K562 (cell line): Measurements from ENCODE around the gene RHBG. TPM values are rescaled to one million over a fixed set of nuclear protein-coding genes. Genes with fewer than 3 reads are reported as not detected.

Source experiments
- CBX2 ChIP-seq: fragments of 200-600 bp; sonication (generic); IDR thresholded peaks from one replicate; pipeline ENCODE4 v1.6.1; 2012; ENCODE audit warnings: mild to moderate bottlenecking, low read length, inconsistent platforms; ENCODE audit not compliant: insufficient read depth, poor library complexity, severe bottlenecking
- MCM2 ChIP-seq: fragments of 450-650 bp; IDR thresholded peaks from 2 replicates; pipeline ENCODE4 v1.6.1; 2017; ENCODE audit warnings: low read depth, mild to moderate bottlenecking
- NFRKB ChIP-seq: fragments of 450-650 bp; IDR thresholded peaks from 2 replicates; pipeline ENCODE4 v1.6.1; 2016; ENCODE audit warnings: low read depth
- ZNF551 ChIP-seq: fragments of 250-450 bp; sonication (Bioruptor Pico); IDR thresholded peaks from 2 replicates; pipeline ENCODE4 v1.5.0; 2021; ENCODE audit warnings: mild to moderate bottlenecking, moderate library complexity
- ZNF764 ChIP-seq: fragments of 250-450 bp; sonication (Bioruptor Pico); IDR thresholded peaks from 2 replicates; pipeline ENCODE4 v1.4.0; 2020; ENCODE audit warnings: low read depth, mild to moderate bottlenecking, moderate library complexity
- polyA plus RNA-seq, 8 experiments: library from polyadenylated mRNA; depleted of rRNA in 4 of 8; stranded (reverse) in 5 of 8; unstranded in 3 of 8; fragments of >200 nt; fragmentation: Nextera tagmentation in 2 of 8; fragmentation: Illumina TruSeq in 1 of 8; extraction: Ambion mirVana in 2 of 8; extraction: Trizol in 1 of 8; gene quantifications; 2 replicates each; pipeline versions ENCODE4 v1.2.1 to v1.2.3, GENCODE V29; 2011 to 2014; ENCODE audit warnings: inconsistent platforms in 1 of 8, missing spikeins in 1 of 8
- total RNA-seq, 7 experiments: library from RNA; depleted of rRNA in 6 of 7; stranded (reverse); fragments of >200 nt in 6 of 7; fragmentation: Illumina TruSeq in 2 of 7; extraction: Trizol in 2 of 7; gene quantifications; 2 replicates each; pipeline versions ENCODE4 v1.2.1 to v1.2.3, GENCODE V29; 2011 to 2021; ENCODE audit warnings: low replicate concordance in 1 of 7
- TF ChIP-seq, protein P1 (sequence below): fragments of 200-800 bp; sonication (Bioruptor generic); IDR thresholded peaks from 2 replicates; pipeline ENCODE4 v1.6.1; 2017; ENCODE audit warnings: missing genetic modification characterization, missing compliant biosample characterization
- TF ChIP-seq, protein P2 (sequence below), 2 experiments: fragments of 450-650 bp in 1 of 2; IDR thresholded peaks; 2 replicates each; pipeline ENCODE4 v1.6.1; 2011 to 2017; ENCODE audit warnings: low read depth in 2 of 2, antibody characterized with exemption in 1 of 2, borderline replicate concordance in 1 of 2, low read length in 1 of 2, mild to moderate bottlenecking in 1 of 2, mixed read lengths in 1 of 2; ENCODE audit not compliant: control insufficient read depth in 1 of 2

RHBG gene
- total and polyA plus RNA-seq, 9 of the 15 experiments (the other 6 are each of a cell fraction or from before 2014, with no cell fraction given), result not detected

DNA sequence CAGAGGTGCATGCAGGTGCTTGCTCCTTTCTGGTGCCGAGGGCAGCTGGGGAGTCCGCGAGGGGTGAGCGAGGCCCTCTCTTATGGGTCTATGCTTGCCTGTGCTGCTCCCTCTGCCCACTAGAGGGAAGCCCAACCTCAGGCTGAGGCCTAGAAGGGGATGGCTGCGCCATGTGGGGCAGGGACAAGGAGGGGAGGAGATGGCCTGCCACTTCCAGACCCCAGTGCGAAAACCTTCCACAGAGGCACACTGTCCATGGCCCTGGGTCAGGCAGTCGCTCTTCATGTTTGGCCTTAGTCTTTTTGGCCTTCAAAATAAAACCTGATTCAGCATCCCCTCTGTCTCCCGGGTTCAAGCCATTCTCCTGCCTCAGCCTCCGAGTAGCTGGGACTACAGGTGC, 14.0 kb downstream of the RHBG start (continued):
- TF ChIP-seq ZNF551 (CRISPR knock-in tag) (no peak), MCM2 (no peak), ZNF764 (CRISPR knock-in tag) (no peak), CBX2 (no peak), NFRKB (no peak)
- TF ChIP-seq, protein P1, sequence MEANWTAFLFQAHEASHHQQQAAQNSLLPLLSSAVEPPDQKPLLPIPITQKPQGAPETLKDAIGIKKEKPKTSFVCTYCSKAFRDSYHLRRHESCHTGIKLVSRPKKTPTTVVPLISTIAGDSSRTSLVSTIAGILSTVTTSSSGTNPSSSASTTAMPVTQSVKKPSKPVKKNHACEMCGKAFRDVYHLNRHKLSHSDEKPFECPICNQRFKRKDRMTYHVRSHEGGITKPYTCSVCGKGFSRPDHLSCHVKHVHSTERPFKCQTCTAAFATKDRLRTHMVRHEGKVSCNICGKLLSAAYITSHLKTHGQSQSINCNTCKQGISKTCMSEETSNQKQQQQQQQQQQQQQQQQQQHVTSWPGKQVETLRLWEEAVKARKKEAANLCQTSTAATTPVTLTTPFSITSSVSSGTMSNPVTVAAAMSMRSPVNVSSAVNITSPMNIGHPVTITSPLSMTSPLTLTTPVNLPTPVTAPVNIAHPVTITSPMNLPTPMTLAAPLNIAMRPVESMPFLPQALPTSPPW (CRISPR knock-in tag), result no peak
- TF ChIP-seq, protein P2, sequence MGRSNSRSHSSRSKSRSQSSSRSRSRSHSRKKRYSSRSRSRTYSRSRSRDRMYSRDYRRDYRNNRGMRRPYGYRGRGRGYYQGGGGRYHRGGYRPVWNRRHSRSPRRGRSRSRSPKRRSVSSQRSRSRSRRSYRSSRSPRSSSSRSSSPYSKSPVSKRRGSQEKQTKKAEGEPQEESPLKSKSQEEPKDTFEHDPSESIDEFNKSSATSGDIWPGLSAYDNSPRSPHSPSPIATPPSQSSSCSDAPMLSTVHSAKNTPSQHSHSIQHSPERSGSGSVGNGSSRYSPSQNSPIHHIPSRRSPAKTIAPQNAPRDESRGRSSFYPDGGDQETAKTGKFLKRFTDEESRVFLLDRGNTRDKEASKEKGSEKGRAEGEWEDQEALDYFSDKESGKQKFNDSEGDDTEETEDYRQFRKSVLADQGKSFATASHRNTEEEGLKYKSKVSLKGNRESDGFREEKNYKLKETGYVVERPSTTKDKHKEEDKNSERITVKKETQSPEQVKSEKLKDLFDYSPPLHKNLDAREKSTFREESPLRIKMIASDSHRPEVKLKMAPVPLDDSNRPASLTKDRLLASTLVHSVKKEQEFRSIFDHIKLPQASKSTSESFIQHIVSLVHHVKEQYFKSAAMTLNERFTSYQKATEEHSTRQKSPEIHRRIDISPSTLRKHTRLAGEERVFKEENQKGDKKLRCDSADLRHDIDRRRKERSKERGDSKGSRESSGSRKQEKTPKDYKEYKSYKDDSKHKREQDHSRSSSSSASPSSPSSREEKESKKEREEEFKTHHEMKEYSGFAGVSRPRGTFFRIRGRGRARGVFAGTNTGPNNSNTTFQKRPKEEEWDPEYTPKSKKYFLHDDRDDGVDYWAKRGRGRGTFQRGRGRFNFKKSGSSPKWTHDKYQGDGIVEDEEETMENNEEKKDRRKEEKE (IDR thresholded peaks at IDR 0.05; ENCODE audit: borderline replicate concordance in 1 of 2, control insufficient read depth in 1 of 2, low read depth in 2 of 2, low read length in 1 of 2), result no peak
